NCI-H146 treated with DMSO at 0.1 percent for 48 hours (cell line): Measurements from ENCODE around the gene TRPM2.
"Not testable (repeated sequence)": the region's sequence is repeated elsewhere in the genome, so short reads cannot be mapped to it uniquely, and the experiment has no call there.

Experiments
- DNase-seq: peaks from one replicate; lab custom pipeline; 2025; ENCODE audit not compliant: unreplicated experiment; lab: John Stamatoyannopoulos, UW

The TRPM2 gene

GRCh38 chr21:44477712-44478111, 124.3 kb downstream of the TRPM2 start:
- no peak for DNase-seq

GRCh38 chr21:44478124-44478800, 124.8 kb downstream of the TRPM2 start:
- no peak for DNase-seq

- no peak for DNase-seq
Measured at GRCh38 chr21:44478801-44479167, 125.4 kb downstream of the TRPM2 start.

GRCh38 chr21:44479556-44480199, 126.3 kb downstream of the TRPM2 start:
- DNase-seq = not testable (repeated sequence)

- DNase-seq = no peak
Measured at GRCh38 chr21:44480200-44481053, 127.0 kb downstream of the TRPM2 start.

GRCh38 chr21:44482581-44483287, 129.3 kb downstream of the TRPM2 start:
- no peak for DNase-seq

- DNase-seq = no peak
Measured at GRCh38 chr21:44483288-44484237, 130.1 kb downstream of the TRPM2 start.

GRCh38 chr21:44484498-44485253, 131.3 kb downstream of the TRPM2 start:
- no peak for DNase-seq

- DNase-seq = peak; percentile 49
Measured at GRCh38 chr21:44485254-44485793, 131.9 kb downstream of the TRPM2 start.

GRCh38 chr21:44485796-44486195, 132.4 kb downstream of the TRPM2 start:
- no peak for DNase-seq

- no peak for DNase-seq
Measured at GRCh38 chr21:44486302-44486701, 132.9 kb downstream of the TRPM2 start.

GRCh38 chr21:44487831-44488230, 134.4 kb downstream of the TRPM2 start:
- DNase-seq = no peak

GRCh38 chr21:44489962-44490361, 136.5 kb downstream of the TRPM2 start:
- no peak for DNase-seq

- DNase-seq = no peak
Measured at GRCh38 chr21:44490405-44490804, 137.0 kb downstream of the TRPM2 start.

GRCh38 chr21:44490816-44491215, 137.4 kb downstream of the TRPM2 start:
- no peak for DNase-seq
